IMR-90 (cell line): ENCODE data around the gene EME2. TPM values are rescaled to one million over a fixed set of nuclear protein-coding genes. Genes with fewer than 3 reads are reported as not detected.

ENCODE experiments used
- ATAC-seq: fragments of 200-7000 bp; cut with Tn5 transposase; 2 replicates; pipeline ENCODE4 v1.9.1; 2020; ENCODE audit warnings: low read depth, mild to moderate bottlenecking, moderate library complexity
- BruUV-seq: library from RNA; stranded (reverse); fragments of 400-500 nt; replicated peaks from 2 replicates; lab custom pipeline; 2021; lab: Mats Ljungman, UMichigan
- CTCF ChIA-PET: fragments of 300-600 bp; formaldehyde crosslinking; extraction: SDS; loops from one replicate; lab custom pipeline; 2021; ENCODE audit warnings: antibody characterized with exemption; lab: Yijun Ruan, JAX
- POLR2A ChIA-PET: fragments of 300-600 bp; sonication (Branson Sonifier 250); formaldehyde crosslinking; loops from one replicate; lab custom pipeline; 2022; ENCODE audit warnings: antibody characterized with exemption; ENCODE audit not compliant: unreplicated experiment; lab: Charles Lee
- DNase-seq: peaks from one replicate; pipeline ENCODE4 v3.0.0; 2013
- H2AFZ ChIP-seq: replicated peaks from 2 replicates; pipeline ENCODE3; 2013; ENCODE audit warnings: low read length, mild to moderate bottlenecking; ENCODE audit not compliant: poor library complexity
- H2AK5ac ChIP-seq: 2 replicates; pipeline ENCODE4 v1.6.1; 2013; ENCODE audit warnings: low read depth, low read length, inconsistent platforms
- H2AK9ac ChIP-seq: replicated peaks from 2 replicates; pipeline ENCODE3; 2013; ENCODE audit warnings: mild to moderate bottlenecking, low read depth, low read length, moderate library complexity; ENCODE audit not compliant: poor library complexity
- H2BK120ac ChIP-seq: 2 replicates; pipeline ENCODE4 v1.6.1; 2013; ENCODE audit warnings: low read depth, low read length, inconsistent platforms
- H2BK15ac ChIP-seq: 3 replicates; pipeline ENCODE4 v1.6.1; 2013; ENCODE audit warnings: low read depth, low read length, inconsistent platforms
- H2BK20ac ChIP-seq: 2 replicates; pipeline ENCODE4 v1.6.1; 2013; ENCODE audit warnings: low read depth, mild to moderate bottlenecking, inconsistent platforms, low read length, moderate library complexity
- H2BK5ac ChIP-seq: 2 replicates; pipeline ENCODE4 v1.6.1; 2013; ENCODE audit warnings: mild to moderate bottlenecking, low read depth, low read length, inconsistent platforms; ENCODE audit not compliant: poor library complexity, severe bottlenecking
- H3K14ac ChIP-seq: replicated peaks from 2 replicates; pipeline ENCODE4 v1.6.1; 2013; ENCODE audit warnings: low read depth, low read length, inconsistent platforms
- H3K18ac ChIP-seq: 2 replicates; pipeline ENCODE4 v1.6.1; 2013; ENCODE audit warnings: low read depth, low read length, control low read depth
- H3K23ac ChIP-seq: 2 replicates; pipeline ENCODE4 v1.6.1; 2013; ENCODE audit warnings: low read depth, low read length, inconsistent platforms
- H3K27ac ChIP-seq: 2 replicates; pipeline ENCODE4 v1.5.1; 2013; ENCODE audit warnings: mild to moderate bottlenecking, control low read depth, low read length; ENCODE audit not compliant: insufficient read depth
- H3K27me3 ChIP-seq: 2 replicates; pipeline ENCODE4 v1.6.1; 2013; ENCODE audit warnings: low read length; ENCODE audit not compliant: control insufficient read depth, insufficient read depth
- H3K36me3 ChIP-seq: 2 replicates; pipeline ENCODE4 v1.6.1; 2013; ENCODE audit warnings: low read length, mixed read lengths; ENCODE audit not compliant: control insufficient read depth, insufficient read depth
- H3K4ac ChIP-seq: 2 replicates; pipeline ENCODE4 v1.6.1; 2013; ENCODE audit warnings: low read depth, low read length, inconsistent platforms
- H3K4me1 ChIP-seq: 2 replicates; pipeline ENCODE4 v1.6.1; 2013; ENCODE audit warnings: low read length, mixed read lengths; ENCODE audit not compliant: control insufficient read depth, insufficient read depth
- H3K4me2 ChIP-seq: 2 replicates; pipeline ENCODE4 v1.6.1; 2013; ENCODE audit warnings: low read depth, mild to moderate bottlenecking, control low read depth, low read length, moderate library complexity
- H3K4me3 ChIP-seq: 2 replicates; pipeline ENCODE4 v1.5.1; 2013; ENCODE audit warnings: low read depth, mild to moderate bottlenecking, control low read depth, low read length, moderate library complexity; ENCODE audit not compliant: insufficient read depth
- H3K56ac ChIP-seq: 2 replicates; pipeline ENCODE4 v1.6.1; 2013; ENCODE audit warnings: low read length, inconsistent platforms; ENCODE audit not compliant: insufficient read depth; ENCODE audit errors: extremely low read depth
- H3K79me1 ChIP-seq, 2 experiments: 2 replicates each; pipeline ENCODE4 v1.6.1; 2013; ENCODE audit warnings: low read length in 2 of 2, inconsistent platforms in 1 of 2, low read depth in 1 of 2
- H3K9ac ChIP-seq: 2 replicates; pipeline ENCODE4 v1.6.1; 2013; ENCODE audit warnings: low read depth, low read length, control low read depth
- H3K9me1 ChIP-seq: 2 replicates; pipeline ENCODE4 v1.6.1; 2013; ENCODE audit warnings: low read length, inconsistent platforms; ENCODE audit not compliant: insufficient read depth
- H3K9me3 ChIP-seq: 2 replicates; pipeline ENCODE4 v1.6.1; 2013; ENCODE audit warnings: low read length; ENCODE audit not compliant: control insufficient read depth, insufficient read depth
- H4K20me1 ChIP-seq: 2 replicates; pipeline ENCODE4 v1.6.1; 2013; ENCODE audit warnings: low read length, inconsistent platforms; ENCODE audit not compliant: insufficient read depth
- H4K5ac ChIP-seq: 2 replicates; pipeline ENCODE4 v1.6.1; 2013; ENCODE audit warnings: mild to moderate bottlenecking, low read depth, low read length, control low read depth
- H4K8ac ChIP-seq, 2 experiments: 2 replicates each; pipeline ENCODE4 v1.6.1; 2013; ENCODE audit warnings: low read depth in 2 of 2, low read length in 2 of 2, control low read depth in 1 of 2, inconsistent platforms in 1 of 2
- H4K91ac ChIP-seq: 2 replicates; pipeline ENCODE4 v1.6.1; 2013; ENCODE audit warnings: low read depth, low read length, inconsistent platforms; ENCODE audit not compliant: insufficient read depth
- MAZ ChIP-seq: IDR thresholded peaks from 2 replicates; pipeline ENCODE4 v1.6.1; 2012; ENCODE audit warnings: low read depth, mild to moderate bottlenecking, low read length, improper control_type of control experiment, moderate library complexity, borderline replicate concordance
- MXI1 ChIP-seq: IDR thresholded peaks from 2 replicates; pipeline ENCODE4 v1.6.1; 2012; ENCODE audit warnings: low read depth, mild to moderate bottlenecking, low read length, moderate library complexity, borderline replicate concordance
- USF2 ChIP-seq: fragments of 150-350 bp; IDR thresholded peaks from 2 replicates; pipeline ENCODE4 v1.6.1; 2017; ENCODE audit warnings: mild to moderate bottlenecking, antibody characterized with exemption, low read length, low read depth
- WGBS, 2 experiments: methylation state at CpG; one replicate each; pipeline versions ENCODE4 v1.1.5 to v1.1.7; 2013; ENCODE audit warnings: missing lambda C conversion rate in 2 of 2; ENCODE audit not compliant: insufficient read length in 1 of 2; ENCODE audit errors: extremely low coverage in 2 of 2; 5-methylcytosine and 5-hydroxymethylcytosine counted together
- dilution Hi-C: fragments of 300-500 bp; cut with HindIII; formaldehyde crosslinking; loops from one replicate; pipeline ENCODE4 v1.14.3; 2018; ENCODE audit warnings: low sequenced_read_pairs; ENCODE audit not compliant: unreplicated experiment
- in situ Hi-C: fragments of 300-500 bp; cut with MboI; formaldehyde crosslinking; loops from 3 replicates; pipeline ENCODE4 v1.14.3; 2019; ENCODE audit warnings: low sequenced_read_pairs, inconsistent platforms, mixed read lengths
- intact Hi-C: fragments of 100-400 bp; cut with micrococcal nuclease; formaldehyde crosslinking; loops from 2 replicates; pipeline ENCODE4 v1.10.0; 2022
- polyA plus RNA-seq, 3 experiments: library from polyadenylated mRNA; depleted of rRNA; stranded (reverse); fragments of >200 nt; gene quantifications; 2 replicates each; pipeline ENCODE4 v1.2.3, GENCODE V29; 2012; ENCODE audit warnings: low replicate concordance in 1 of 3
- total RNA-seq: library from RNA; depleted of rRNA; stranded (reverse); fragments of >200 nt; gene quantifications from 2 replicates; pipeline ENCODE4 v1.2.3, GENCODE V29; 2012

EME2 gene
- total and polyA plus RNA-seq, 2 of the 4 experiments (the other 2 are of a cell fraction): 1.3 to 9.6 TPM

DNA sequence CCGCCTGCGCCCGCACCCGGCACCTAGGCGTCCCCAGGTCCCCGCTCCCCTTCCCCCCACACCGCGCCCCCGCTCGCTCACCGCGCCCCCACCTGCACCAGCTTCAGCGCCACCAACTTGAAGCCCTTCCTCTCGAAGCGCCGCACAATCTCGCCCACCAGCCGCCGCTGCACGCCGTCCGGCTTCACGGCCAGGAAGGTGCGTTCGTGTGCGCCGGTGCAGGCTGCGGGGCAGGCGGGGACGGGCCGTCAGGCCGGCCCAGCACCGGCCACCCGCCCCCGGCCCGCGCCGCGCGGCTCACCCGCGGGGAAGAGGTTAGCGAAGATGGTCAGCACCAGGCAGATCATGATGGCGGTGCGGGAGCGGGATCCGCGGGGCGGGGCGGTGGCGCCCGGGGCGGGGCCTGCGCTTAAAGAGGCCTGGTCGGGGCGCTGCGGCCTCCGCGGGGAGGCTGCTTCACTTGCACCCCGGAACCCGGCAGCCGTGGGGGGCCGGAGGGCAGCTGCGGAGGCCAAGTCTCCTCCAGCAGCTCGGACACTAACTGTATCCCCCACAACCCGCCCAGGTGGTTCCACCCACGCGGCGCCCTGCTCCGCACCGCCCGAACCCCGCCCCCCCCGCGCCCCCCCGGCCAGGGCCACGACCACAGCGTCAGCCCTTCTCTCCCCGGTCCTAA, 1.3 kb upstream of the EME2 start, which contains the start of gene NME3:
TSS of gene NME3 (minus strand) at position 356 of the 676 bp plus-strand sequence. CDS start at position 347, 9 bp downstream.
- H2AFZ ChIP-seq: peak within 1 kb of the TSS; percentile 94
- peak within 1 kb of the TSS; percentile 10 for H3K23ac ChIP-seq
- dilution Hi-C loops: no loop called here
- peak within 1 kb of the TSS; percentile 53; the same call in 1 of the 2 replicates for H4K5ac ChIP-seq
- DNase-seq: peak; percentile 56
- ChIA-PET POLR2A (no interaction called here), CTCF (no interaction called here)
- no peaks in the 10 kb centered on the region for H3K27me3 ChIP-seq
- H3K4me1 ChIP-seq: peaks cover 13% of the 10 kb centered on the region
- no peak within 1 kb of the TSS for H2BK15ac ChIP-seq
- H3K18ac ChIP-seq: no peak within 1 kb of the TSS
- in situ Hi-C loops: no loop called here
- peaks cover 12 to 49% of the 10 kb centered on the region in 2 experiments for H3K79me1 ChIP-seq
- no peaks in the 10 kb centered on the region for H3K9me3 ChIP-seq
- peak; percentile 69 for ATAC-seq
- H3K27ac ChIP-seq: peak within 1 kb of the TSS; percentile 85
- WGBS, 2 experiments: 0% methylated on average over 24 of the region's 79 CpGs; no CpG with 5 or more reads in 1 of the 2 experiments
- H3K14ac ChIP-seq: no peak within 1 kb of the TSS
- TF ChIP-seq MXI1 (peak; percentile 17; the same call in 1 of the 2 replicates), USF2 (no peak), MAZ (peak; percentile 27; the same call in 1 of the 2 replicates)
- intact Hi-C loops: no loop called here
- H2AK9ac ChIP-seq: peak within 1 kb of the TSS; percentile 94
- peak within 1 kb of the TSS; percentile 88 for H3K9ac ChIP-seq
- peaks cover 33% of the 10 kb centered on the region for H3K36me3 ChIP-seq
- peak within 1 kb of the TSS; percentile 77 for H2BK5ac ChIP-seq
- no peak within 1 kb of the TSS for H2BK20ac ChIP-seq
- H3K9me1 ChIP-seq: 0 out of 2 replicates have a peak, but pooled peaks cover 3% of the 10 kb centered on the region
- peaks cover 28% of the 10 kb centered on the region for H4K20me1 ChIP-seq
- H2AK5ac ChIP-seq: peak within 1 kb of the TSS; percentile 93
- H3K4me2 ChIP-seq: peak within 1 kb of the TSS; percentile 90
- no peak within 1 kb of the TSS for H2BK120ac ChIP-seq
- H4K91ac ChIP-seq: peak within 1 kb of the TSS; percentile 23; the same call in 1 of the 2 replicates
- H3K4ac ChIP-seq: peak within 1 kb of the TSS; percentile 85
- peak within 1 kb of the TSS; percentile 93 for H3K4me3 ChIP-seq
- no TSS peak for BruUV-seq
- H4K8ac ChIP-seq: peak within 1 kb of the TSS; percentile 61 to 92; a peak in 3 of 4 replicates
- H3K56ac ChIP-seq: 0 out of 2 replicates have a peak within 1 kb of the TSS, but pooled peaks have one; percentile 10
